Neural crest cell (in vitro differentiated cells): ENCODE measurements around the gene APLP2. TPM values are rescaled to one million over a fixed set of nuclear protein-coding genes. Genes with fewer than 3 reads are reported as not detected.

Experiments
- DNase-seq: peaks from one replicate; pipeline ENCODE4 v3.0.0; 2021; ENCODE audit warnings: low read depth, mixed read lengths, low spot score
- H3K27ac Mint-ChIP-seq: one replicate; pipeline ENCODE4 v1.8.0; 2021; ENCODE audit warnings: mild to moderate bottlenecking, mixed read lengths; ENCODE audit not compliant: unreplicated experiment
- H3K27me3 Mint-ChIP-seq: 2 replicates; pipeline ENCODE4 v1.8.0; 2021; ENCODE audit warnings: low read depth, mild to moderate bottlenecking, mixed read lengths
- H3K36me3 Mint-ChIP-seq: 2 replicates; pipeline ENCODE4 v1.8.0; 2021; ENCODE audit warnings: low read depth, mild to moderate bottlenecking, mixed read lengths
- H3K4me1 Mint-ChIP-seq: 2 replicates; pipeline ENCODE4 v1.8.0; 2021; ENCODE audit warnings: mixed read lengths
- H3K4me3 Mint-ChIP-seq: one replicate; pipeline ENCODE4 v1.8.0; 2021; ENCODE audit warnings: mild to moderate bottlenecking, mixed read lengths
- H3K9me3 Mint-ChIP-seq: 2 replicates; pipeline ENCODE4 v1.8.0; 2021; ENCODE audit warnings: mixed read lengths
- CTCF ChIP-seq: fragments of 200-600 bp; sonication (generic); conservative IDR thresholded peaks from 2 replicates; pipeline ENCODE4 v1.5.0; 2021; ENCODE audit warnings: antibody characterized with exemption, mild to moderate bottlenecking
- total RNA-seq: library from RNA; stranded (reverse); gene quantifications from 2 replicates; pipeline ENCODE4 v1.2.1, GENCODE V29; 2021

Gene APLP2
- total RNA-seq, 1 donor from 2014 or later, result 234 TPM

GRCh38 chr11:130148796-130149326 is 79.2 kb downstream of the APLP2 start:
- Mint-ChIP-seq H3K4me1 (peaks cover 27% of the 10 kb centered on the region), H3K9me3 (no peaks in the 10 kb centered on the region), H3K36me3 (peaks cover 19% of the 10 kb centered on the region), H3K4me3 (no peak overlapping the region), H3K27ac (no peak overlapping the region), H3K27me3 (no peaks in the 10 kb centered on the region)
- no peak for TF ChIP-seq CTCF
- DNase-seq, result no peak

DNA sequence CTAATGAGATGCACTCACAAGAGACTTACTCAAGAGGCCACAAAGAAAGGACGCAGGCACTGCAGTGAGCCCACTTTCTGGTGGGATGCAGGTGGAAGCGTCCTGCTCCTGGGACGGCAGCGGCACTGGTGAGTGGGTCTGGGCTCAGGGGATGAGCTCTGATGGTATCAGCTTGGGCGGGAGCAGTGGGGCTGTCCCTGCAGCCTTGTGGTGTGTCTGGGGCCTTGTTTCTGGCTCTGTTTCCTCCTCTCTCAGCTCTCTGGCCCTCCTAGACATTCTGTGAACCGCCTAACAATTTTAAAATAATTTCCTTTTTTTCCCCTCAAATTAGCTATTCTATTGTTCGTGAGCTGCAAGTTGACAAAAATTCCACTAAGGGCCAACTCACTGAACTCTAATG is 81.1 kb downstream of the APLP2 start:
- Mint-ChIP-seq H3K36me3 (peaks cover 13% of the 10 kb centered on the region), H3K4me3 (no peak overlapping the region), H3K27me3 (peaks cover 5% of the 10 kb centered on the region), H3K27ac (no peak overlapping the region), H3K4me1 (peaks cover 9% of the 10 kb centered on the region), H3K9me3 (no peaks in the 10 kb centered on the region)
- DNase-seq, result no peak
- no peak for TF ChIP-seq CTCF

DNA sequence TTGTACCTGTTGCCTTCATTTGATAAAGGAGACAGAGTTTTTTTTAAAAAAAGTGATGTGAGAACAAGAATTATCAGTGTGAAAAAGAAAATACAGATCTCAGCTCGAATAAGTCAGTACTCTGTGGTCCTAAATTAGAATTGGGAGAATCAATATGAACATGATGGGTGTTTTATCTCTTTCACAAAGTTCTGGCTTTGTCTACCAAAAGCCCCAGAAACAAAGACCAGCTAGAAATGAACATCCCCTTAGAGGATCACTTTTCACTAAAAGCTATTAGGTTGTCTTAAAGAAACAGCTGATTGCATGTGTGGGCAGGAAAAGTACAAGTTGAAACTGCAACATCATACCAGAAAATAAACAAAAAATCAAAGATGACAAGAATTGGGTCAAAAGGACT is 81.5 kb downstream of the APLP2 start:
- DNase-seq, result no peak
- H3K27me3 Mint-ChIP-seq, result peaks cover 8% of the 10 kb centered on the region
- peaks cover 8% of the 10 kb centered on the region for H3K4me1 Mint-ChIP-seq
- peaks cover 14% of the 10 kb centered on the region for H3K36me3 Mint-ChIP-seq
- TF ChIP-seq CTCF, result no peak
- no peak overlapping the region for H3K27ac Mint-ChIP-seq
- H3K9me3 Mint-ChIP-seq, result no peaks in the 10 kb centered on the region
- no peak overlapping the region for H3K4me3 Mint-ChIP-seq

DNA sequence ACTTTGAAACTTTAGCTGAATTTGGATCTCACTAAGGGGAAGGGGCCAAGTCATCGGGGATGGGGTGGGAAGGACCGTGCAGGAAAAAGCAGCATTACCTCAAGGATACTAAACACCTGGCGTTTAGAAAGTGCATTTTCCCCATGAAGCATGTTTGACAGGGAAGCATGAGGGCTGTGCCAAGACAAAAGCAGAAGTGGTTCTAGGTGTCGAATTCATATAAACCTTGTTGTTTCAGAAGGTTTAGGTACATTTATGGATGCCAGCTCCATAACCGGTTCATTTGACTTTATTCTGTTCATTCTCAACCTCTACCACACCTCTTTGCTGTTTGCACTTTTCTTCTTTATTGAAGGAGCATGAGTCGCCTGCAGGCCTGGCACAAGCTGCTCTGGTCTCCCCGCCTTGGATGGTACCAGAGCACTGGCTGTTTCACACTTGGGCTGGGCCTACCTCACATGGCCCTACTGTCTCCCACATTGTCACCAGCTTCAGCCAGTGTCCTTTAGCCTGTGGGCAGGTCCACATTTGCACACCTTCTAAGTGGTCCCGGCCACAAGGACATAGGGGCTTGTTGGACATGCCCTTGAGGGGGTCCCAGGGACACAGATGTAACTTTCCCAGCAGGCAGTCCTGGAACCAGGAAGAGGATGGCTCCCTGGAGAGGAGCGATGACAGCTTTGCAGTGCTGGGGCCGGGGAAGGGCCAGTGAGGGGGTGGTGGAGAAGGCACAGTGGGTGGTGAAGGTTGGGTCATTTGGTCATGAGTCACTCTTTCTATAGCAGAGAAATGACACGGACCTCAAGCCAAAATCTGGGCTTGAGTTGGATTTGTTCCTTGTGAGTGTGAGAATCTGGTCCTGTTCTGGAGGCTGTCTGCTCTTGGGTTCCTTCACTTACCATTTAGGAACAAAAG is 86.7 kb downstream of the APLP2 start:
- no peak for DNase-seq
- TF ChIP-seq CTCF, result no peak
- H3K27me3 Mint-ChIP-seq, result peaks cover 51% of the 10 kb centered on the region
- peaks cover 14% of the 10 kb centered on the region for H3K36me3 Mint-ChIP-seq
- peak overlapping the region; percentile 29 for H3K4me3 Mint-ChIP-seq
- H3K27ac Mint-ChIP-seq, result no peak overlapping the region
- no peaks in the 10 kb centered on the region for H3K9me3 Mint-ChIP-seq
- H3K4me1 Mint-ChIP-seq, result peaks cover 17% of the 10 kb centered on the region

DNA sequence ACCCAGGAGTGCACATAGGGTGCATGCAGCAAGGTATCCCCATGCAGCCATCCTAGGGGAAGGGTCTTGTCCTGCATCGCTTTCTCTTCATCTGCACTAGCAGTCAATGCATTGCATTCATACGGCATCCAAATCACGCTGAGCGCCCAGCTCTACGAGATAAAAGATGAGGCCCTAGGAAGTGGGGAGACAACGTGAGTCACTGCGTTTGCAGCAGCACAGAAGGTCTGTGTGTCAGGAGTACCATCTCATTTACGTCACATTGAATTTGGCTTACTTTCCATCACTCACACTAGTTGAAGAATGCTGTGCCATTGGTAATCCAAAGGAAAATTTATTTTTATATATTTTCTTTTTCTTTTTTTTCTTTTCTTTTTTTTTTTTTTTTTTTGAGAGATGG is 87.4 kb downstream of the APLP2 start:
- H3K4me3 Mint-ChIP-seq, result no peak overlapping the region
- no peak for TF ChIP-seq CTCF
- no peaks in the 10 kb centered on the region for H3K9me3 Mint-ChIP-seq
- DNase-seq, result no peak
- H3K27ac Mint-ChIP-seq, result no peak overlapping the region
- H3K36me3 Mint-ChIP-seq, result peaks cover 10% of the 10 kb centered on the region
- peaks cover 17% of the 10 kb centered on the region for H3K4me1 Mint-ChIP-seq
- peaks cover 58% of the 10 kb centered on the region for H3K27me3 Mint-ChIP-seq
